GM12878 (cell line): ENCODE measurements around the gene MAP4K4.

Source experiments
- CEBPB ChIP-seq, 2 experiments: fragments of 150-350 bp in 1 of 2; IDR thresholded peaks; 2 replicates each; pipeline ENCODE4 v1.6.1; 2012 to 2014; ENCODE audit warnings: low read depth in 2 of 2, low read length in 2 of 2, borderline replicate concordance in 1 of 2, inconsistent platforms in 1 of 2
- CTCF ChIP-seq, 3 experiments: IDR thresholded peaks in 2 of 3; conservative IDR thresholded peaks in 1 of 3; 2 replicates each; pipeline ENCODE4 v1.5.1; 2011; ENCODE audit warnings: low read depth in 3 of 3, low read length in 3 of 3, mild to moderate bottlenecking in 3 of 3, control low read depth in 2 of 3, moderate library complexity in 2 of 3, inconsistent platforms in 1 of 3, mixed read lengths in 1 of 3; ENCODE audit not compliant: control insufficient read depth in 2 of 3, insufficient read depth in 1 of 3; ENCODE audit errors: extremely low read depth in 1 of 3
- MEF2B ChIP-seq: fragments of 450-650 bp; IDR thresholded peaks from 2 replicates; pipeline ENCODE4 v1.6.1; 2018; ENCODE audit warnings: mild to moderate bottlenecking, moderate library complexity; ENCODE audit not compliant: partially characterized antibody, poor library complexity, severe bottlenecking
- NFYA ChIP-seq: IDR thresholded peaks from 2 replicates; pipeline ENCODE4 v1.6.1; 2011; ENCODE audit warnings: low read depth, mild to moderate bottlenecking, low read length, improper control_type of control experiment, borderline replicate concordance
- POLR2A ChIP-seq: IDR thresholded peaks from 2 replicates; pipeline ENCODE4 v1.6.1; 2011; ENCODE audit warnings: low read depth, mild to moderate bottlenecking, low read length
- POLR2AphosphoS5 ChIP-seq: IDR thresholded peaks from 2 replicates; pipeline ENCODE4 v1.6.1; 2011; ENCODE audit warnings: mild to moderate bottlenecking, low read length, inconsistent platforms
- RAD21 ChIP-seq: IDR thresholded peaks from 2 replicates; pipeline ENCODE4 v1.6.1; 2011; ENCODE audit warnings: mild to moderate bottlenecking, low read depth, low read length, moderate library complexity; ENCODE audit not compliant: insufficient read depth
- STAT3 ChIP-seq: IDR thresholded peaks from 2 replicates; pipeline ENCODE4 v1.6.1; 2011; ENCODE audit warnings: low read depth, low read length, improper control_type of control experiment
- ZZZ3 ChIP-seq: IDR thresholded peaks from 2 replicates; pipeline ENCODE4 v1.6.1; 2011; ENCODE audit warnings: low read depth; ENCODE audit not compliant: control insufficient read depth, insufficient read length

- TF ChIP-seq CTCF (IDR thresholded peaks at IDR 0.05 in 2 of 3, conservative IDR thresholded peaks at IDR 0.05 in 1 of 3; ENCODE audit: control insufficient read depth in 2 of 3, extremely low read depth in 1 of 3, insufficient read depth in 1 of 3, low read depth in 3 of 3, low read length in 3 of 3), result no peak
- no peak for TF ChIP-seq POLR2AphosphoS5
- no peak for TF ChIP-seq ZZZ3
- TF ChIP-seq POLR2A, result no peak
- no peak for TF ChIP-seq MEF2B
- no peak for TF ChIP-seq NFYA
- no peak for TF ChIP-seq CEBPB (IDR thresholded peaks at IDR 0.05; ENCODE audit: borderline replicate concordance in 1 of 2, low read depth in 2 of 2, low read length in 2 of 2)
- no peak for TF ChIP-seq STAT3
- TF ChIP-seq RAD21, result no peak
These were observed 94.7 kb downstream of the MAP4K4 start for GRCh38 chr2:101792208-101792607.
